ENCODE data around the gene DDX10. TPM values are rescaled to one million over a fixed set of nuclear protein-coding genes. Genes with fewer than 3 reads are reported as not detected.

Gene DDX10
- total and polyA plus RNA-seq, 2 experiments from 2014 or later: 32.4 to 37.8 TPM

GRCh38 chr11:108724974-108725689 lies 60.3 kb downstream of the DDX10 start:
- H2AFZ ChIP-seq: no peak overlapping the region
- Mint-ChIP-seq H3K36me3 (ENCODE audit: low read depth) (peaks cover 13% of the 10 kb centered on the region), H3K27me3 (ENCODE audit: insufficient read depth, low read depth, poor library complexity) (no peaks in the 10 kb centered on the region), H3K27ac (no peak overlapping the region), H3K9me3 (no peaks in the 10 kb centered on the region; the same call in 2 of the 3 replicates), H3K4me3 (no peak overlapping the region), H3K4me1 (no peaks in the 10 kb centered on the region; the same call in 2 of the 3 replicates)
- no peaks in the 10 kb centered on the region for H4K20me1 ChIP-seq (replicated peaks; ENCODE audit: insufficient read depth)
- no peaks in the 10 kb centered on the region for H3F3A ChIP-seq (replicated peaks; ENCODE audit: low read depth)
- no peaks in the 10 kb centered on the region for H3K27me3 ChIP-seq (ENCODE audit: insufficient read depth)
- 0 out of 2 replicates have a peak, but pooled peaks cover under 1% of the 10 kb centered on the region for H3K36me3 ChIP-seq (ENCODE audit: insufficient read depth)
- H3K4me3 ChIP-seq: no peak overlapping the region
- H3K79me2 ChIP-seq (replicated peaks; ENCODE audit: insufficient read depth): peaks cover 31% of the 10 kb centered on the region
- no peak for DNase-seq (ENCODE audit: low spot score)
- ATAC-seq: no peak
- no peaks in the 10 kb centered on the region for H3K4me1 ChIP-seq (ENCODE audit: insufficient read depth)
- H3K9me2 ChIP-seq (ENCODE audit: insufficient read depth): no peaks in the 10 kb centered on the region
- H3K4me2 ChIP-seq: no peak overlapping the region
- TF ChIP-seq, protein P1, sequence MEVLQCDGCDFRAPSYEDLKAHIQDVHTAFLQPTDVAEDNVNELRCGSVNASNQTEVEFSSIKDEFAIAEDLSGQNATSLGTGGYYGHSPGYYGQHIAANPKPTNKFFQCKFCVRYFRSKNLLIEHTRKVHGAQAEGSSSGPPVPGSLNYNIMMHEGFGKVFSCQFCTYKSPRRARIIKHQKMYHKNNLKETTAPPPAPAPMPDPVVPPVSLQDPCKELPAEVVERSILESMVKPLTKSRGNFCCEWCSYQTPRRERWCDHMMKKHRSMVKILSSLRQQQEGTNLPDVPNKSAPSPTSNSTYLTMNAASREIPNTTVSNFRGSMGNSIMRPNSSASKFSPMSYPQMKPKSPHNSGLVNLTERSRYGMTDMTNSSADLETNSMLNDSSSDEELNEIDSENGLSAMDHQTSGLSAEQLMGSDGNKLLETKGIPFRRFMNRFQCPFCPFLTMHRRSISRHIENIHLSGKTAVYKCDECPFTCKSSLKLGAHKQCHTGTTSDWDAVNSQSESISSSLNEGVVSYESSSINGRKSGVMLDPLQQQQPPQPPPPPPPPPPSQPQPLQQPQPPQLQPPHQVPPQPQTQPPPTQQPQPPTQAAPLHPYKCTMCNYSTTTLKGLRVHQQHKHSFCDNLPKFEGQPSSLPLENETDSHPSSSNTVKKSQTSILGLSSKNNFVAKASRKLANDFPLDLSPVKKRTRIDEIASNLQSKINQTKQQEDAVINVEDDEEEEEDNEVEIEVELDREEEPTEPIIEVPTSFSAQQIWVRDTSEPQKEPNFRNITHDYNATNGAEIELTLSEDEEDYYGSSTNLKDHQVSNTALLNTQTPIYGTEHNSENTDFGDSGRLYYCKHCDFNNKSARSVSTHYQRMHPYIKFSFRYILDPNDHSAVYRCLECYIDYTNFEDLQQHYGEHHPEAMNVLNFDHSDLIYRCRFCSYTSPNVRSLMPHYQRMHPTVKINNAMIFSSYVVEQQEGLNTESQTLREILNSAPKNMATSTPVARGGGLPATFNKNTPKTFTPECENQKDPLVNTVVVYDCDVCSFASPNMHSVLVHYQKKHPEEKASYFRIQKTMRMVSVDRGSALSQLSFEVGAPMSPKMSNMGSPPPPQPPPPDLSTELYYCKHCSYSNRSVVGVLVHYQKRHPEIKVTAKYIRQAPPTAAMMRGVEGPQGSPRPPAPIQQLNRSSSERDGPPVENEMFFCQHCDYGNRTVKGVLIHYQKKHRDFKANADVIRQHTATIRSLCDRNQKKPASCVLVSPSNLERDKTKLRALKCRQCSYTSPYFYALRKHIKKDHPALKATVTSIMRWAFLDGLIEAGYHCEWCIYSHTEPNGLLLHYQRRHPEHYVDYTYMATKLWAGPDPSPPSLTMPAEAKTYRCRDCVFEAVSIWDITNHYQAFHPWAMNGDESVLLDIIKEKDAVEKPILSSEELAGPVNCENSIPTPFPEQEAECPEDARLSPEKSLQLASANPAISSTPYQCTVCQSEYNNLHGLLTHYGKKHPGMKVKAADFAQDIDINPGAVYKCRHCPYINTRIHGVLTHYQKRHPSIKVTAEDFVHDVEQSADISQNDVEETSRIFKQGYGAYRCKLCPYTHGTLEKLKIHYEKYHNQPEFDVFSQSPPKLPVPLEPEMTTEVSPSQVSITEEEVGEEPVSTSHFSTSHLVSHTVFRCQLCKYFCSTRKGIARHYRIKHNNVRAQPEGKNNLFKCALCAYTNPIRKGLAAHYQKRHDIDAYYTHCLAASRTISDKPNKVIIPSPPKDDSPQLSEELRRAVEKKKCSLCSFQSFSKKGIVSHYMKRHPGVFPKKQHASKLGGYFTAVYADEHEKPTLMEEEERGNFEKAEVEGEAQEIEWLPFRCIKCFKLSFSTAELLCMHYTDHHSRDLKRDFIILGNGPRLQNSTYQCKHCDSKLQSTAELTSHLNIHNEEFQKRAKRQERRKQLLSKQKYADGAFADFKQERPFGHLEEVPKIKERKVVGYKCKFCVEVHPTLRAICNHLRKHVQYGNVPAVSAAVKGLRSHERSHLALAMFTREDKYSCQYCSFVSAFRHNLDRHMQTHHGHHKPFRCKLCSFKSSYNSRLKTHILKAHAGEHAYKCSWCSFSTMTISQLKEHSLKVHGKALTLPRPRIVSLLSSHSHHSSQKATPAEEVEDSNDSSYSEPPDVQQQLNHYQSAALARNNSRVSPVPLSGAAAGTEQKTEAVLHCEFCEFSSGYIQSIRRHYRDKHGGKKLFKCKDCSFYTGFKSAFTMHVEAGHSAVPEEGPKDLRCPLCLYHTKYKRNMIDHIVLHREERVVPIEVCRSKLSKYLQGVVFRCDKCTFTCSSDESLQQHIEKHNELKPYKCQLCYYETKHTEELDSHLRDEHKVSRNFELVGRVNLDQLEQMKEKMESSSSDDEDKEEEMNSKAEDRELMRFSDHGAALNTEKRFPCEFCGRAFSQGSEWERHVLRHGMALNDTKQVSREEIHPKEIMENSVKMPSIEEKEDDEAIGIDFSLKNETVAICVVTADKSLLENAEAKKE (CRISPR knock-in tag; IDR thresholded peaks at IDR 0.05): no peak
- TF ChIP-seq CREB1 (CRISPR knock-in tag; IDR thresholded peaks at IDR 0.05; ENCODE audit: low read depth) (no peak), ZNF114 (CRISPR knock-in tag; IDR thresholded peaks at IDR 0.05) (no peak), EZH2phosphoT487 (IDR thresholded peaks at IDR 0.05; ENCODE audit: unreplicated experiment) (no peak), JUNB (IDR thresholded peaks at IDR 0.05; ENCODE audit: unreplicated experiment) (no peak), REST (IDR thresholded peaks at IDR 0.05; ENCODE audit: unreplicated experiment) (no peak), STAT1 (IDR thresholded peaks at IDR 0.05; ENCODE audit: unreplicated experiment) (no peak)
- H3K27ac ChIP-seq (ENCODE audit: low read depth): no peak overlapping the region
